ENCODE results near the gene ZFR2.

GRCh38 chr19:3836887-3837286 is 32.0 kb downstream of the ZFR2 start:
- TF ChIP-seq, protein P1, sequence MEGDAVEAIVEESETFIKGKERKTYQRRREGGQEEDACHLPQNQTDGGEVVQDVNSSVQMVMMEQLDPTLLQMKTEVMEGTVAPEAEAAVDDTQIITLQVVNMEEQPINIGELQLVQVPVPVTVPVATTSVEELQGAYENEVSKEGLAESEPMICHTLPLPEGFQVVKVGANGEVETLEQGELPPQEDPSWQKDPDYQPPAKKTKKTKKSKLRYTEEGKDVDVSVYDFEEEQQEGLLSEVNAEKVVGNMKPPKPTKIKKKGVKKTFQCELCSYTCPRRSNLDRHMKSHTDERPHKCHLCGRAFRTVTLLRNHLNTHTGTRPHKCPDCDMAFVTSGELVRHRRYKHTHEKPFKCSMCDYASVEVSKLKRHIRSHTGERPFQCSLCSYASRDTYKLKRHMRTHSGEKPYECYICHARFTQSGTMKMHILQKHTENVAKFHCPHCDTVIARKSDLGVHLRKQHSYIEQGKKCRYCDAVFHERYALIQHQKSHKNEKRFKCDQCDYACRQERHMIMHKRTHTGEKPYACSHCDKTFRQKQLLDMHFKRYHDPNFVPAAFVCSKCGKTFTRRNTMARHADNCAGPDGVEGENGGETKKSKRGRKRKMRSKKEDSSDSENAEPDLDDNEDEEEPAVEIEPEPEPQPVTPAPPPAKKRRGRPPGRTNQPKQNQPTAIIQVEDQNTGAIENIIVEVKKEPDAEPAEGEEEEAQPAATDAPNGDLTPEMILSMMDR (IDR thresholded peaks at IDR 0.05; ENCODE audit: low read depth, low read length, missing input control) = no peak
- no peak for TF ChIP-seq MAX (IDR thresholded peaks at IDR 0.05)
- TF ChIP-seq JUND (IDR thresholded peaks at IDR 0.05) = no peak
- TF ChIP-seq ATF3 (IDR thresholded peaks at IDR 0.05) = no peak
- no peak for TF ChIP-seq TAF1 (conservative IDR thresholded peaks at IDR 0.05)
- no peak for TF ChIP-seq RAD21 (IDR thresholded peaks at IDR 0.05)
- TF ChIP-seq GABPA (IDR thresholded peaks at IDR 0.05 in 1 of 2, conservative IDR thresholded peaks at IDR 0.05 in 1 of 2) = no peak
- no peak for TF ChIP-seq REST (IDR thresholded peaks at IDR 0.05)
- TF ChIP-seq RXRA (IDR thresholded peaks at IDR 0.05) = no peak
- no peak for TF ChIP-seq ZBTB33 (IDR thresholded peaks at IDR 0.05)
- no peak for TF ChIP-seq YY1 (IDR thresholded peaks at IDR 0.05)
